Subcutaneous abdominal adipose tissue (tissue), 5 donors: ENCODE measurements around the gene TMEM207.

ENCODE experiments used
- H3K27ac ChIP-seq: one replicate; pipeline ENCODE4 v1.7.0; 2013; ENCODE audit warnings: low read depth, mild to moderate bottlenecking, inconsistent platforms, low read length, moderate library complexity
- H3K27me3 ChIP-seq, 5 donors: one replicate each; pipeline ENCODE4 v1.7.0; 2013; ENCODE audit warnings: low read length in 5 of 5, inconsistent platforms in 1 of 5; ENCODE audit not compliant: control insufficient read depth in 5 of 5, insufficient read depth in 4 of 5
- H3K36me3 ChIP-seq, 5 donors: one replicate each; pipeline ENCODE4 v1.7.0; 2013; ENCODE audit warnings: low read length in 5 of 5; ENCODE audit not compliant: control insufficient read depth in 5 of 5, insufficient read depth in 5 of 5
- H3K4me1 ChIP-seq, 5 donors: one replicate each; pipeline ENCODE4 v1.7.0; 2013; ENCODE audit warnings: low read length in 5 of 5, mild to moderate bottlenecking in 3 of 5, moderate library complexity in 1 of 5; ENCODE audit not compliant: control insufficient read depth in 5 of 5, insufficient read depth in 5 of 5
- H3K4me3 ChIP-seq, 5 donors: one replicate each; pipeline ENCODE4 v1.7.0; 2013; ENCODE audit warnings: low read length in 5 of 5, low read depth in 1 of 5
- H3K9ac ChIP-seq, 5 donors: one replicate each; pipeline ENCODE4 v1.7.0; 2013; ENCODE audit warnings: low read length in 5 of 5, mild to moderate bottlenecking in 4 of 5, moderate library complexity in 3 of 5
- H3K9me3 ChIP-seq, 5 donors: one replicate each; pipeline ENCODE4 v1.7.0; 2013; ENCODE audit warnings: low read length in 5 of 5; ENCODE audit not compliant: control insufficient read depth in 5 of 5
- donor health status: healthy.
- donor health status: healthy.
- donor health status: healthy.
- donor health status: healthy.
- donor health status: healthy.

The TMEM207 gene

DNA sequence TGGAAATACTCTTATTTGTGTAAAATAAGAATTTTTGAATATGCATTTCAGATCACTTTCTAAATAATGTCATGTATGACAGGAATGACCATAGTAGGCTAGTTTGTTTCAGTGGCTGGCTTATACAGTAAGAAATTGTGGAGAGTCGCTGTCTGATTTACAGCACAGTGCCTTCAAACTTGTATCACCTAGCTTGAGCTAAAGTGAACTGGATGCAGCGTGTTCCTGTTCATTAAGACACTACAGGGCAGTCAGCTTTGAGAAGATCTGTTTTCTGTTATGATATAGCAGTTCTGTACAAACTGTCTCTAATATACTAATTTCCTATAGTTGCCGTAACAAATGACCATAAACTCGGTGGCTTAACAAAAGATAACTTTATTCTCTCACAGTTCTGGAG is 51.8 kb downstream of the TMEM207 start:
- Histone ChIP-seq H3K27ac (no peak overlapping the region), H3K9me3 (no peaks in the 10 kb centered on the region), H3K4me3 (no peak overlapping the region), H3K36me3 (no peaks in the 10 kb centered on the region), H3K4me1 (peaks cover 0 to 2% (median 0%) of the 10 kb centered on the region in 5 donors), H3K9ac (no peak overlapping the region), H3K27me3 (no peaks in the 10 kb centered on the region)

DNA sequence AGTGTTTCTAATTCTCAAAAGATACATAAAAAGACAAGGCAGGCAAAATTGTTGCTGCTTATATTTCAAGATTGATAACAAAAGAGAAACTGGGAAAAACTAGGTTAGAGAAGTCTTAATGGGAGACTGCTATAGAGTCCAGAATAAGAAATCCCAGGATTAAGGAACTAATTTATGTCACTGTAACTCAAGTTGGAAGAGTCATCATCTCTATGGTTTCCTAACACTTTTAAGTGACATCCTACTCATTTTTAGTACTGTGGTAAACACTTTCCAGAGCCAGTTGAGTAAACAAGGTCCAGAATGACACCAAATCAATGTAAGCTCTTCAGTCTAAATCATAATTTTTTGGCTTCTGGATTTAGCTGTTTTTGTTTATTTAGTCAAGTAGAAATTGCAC is 53.7 kb downstream of the TMEM207 start:
- H3K4me3 ChIP-seq, result no peak overlapping the region
- H3K9me3 ChIP-seq, result no peaks in the 10 kb centered on the region
- H3K27me3 ChIP-seq, result no peaks in the 10 kb centered on the region
- H3K27ac ChIP-seq, result no peak overlapping the region
- no peak overlapping the region for H3K9ac ChIP-seq
- no peaks in the 10 kb centered on the region for H3K36me3 ChIP-seq
- no peaks in the 10 kb centered on the region for H3K4me1 ChIP-seq

DNA sequence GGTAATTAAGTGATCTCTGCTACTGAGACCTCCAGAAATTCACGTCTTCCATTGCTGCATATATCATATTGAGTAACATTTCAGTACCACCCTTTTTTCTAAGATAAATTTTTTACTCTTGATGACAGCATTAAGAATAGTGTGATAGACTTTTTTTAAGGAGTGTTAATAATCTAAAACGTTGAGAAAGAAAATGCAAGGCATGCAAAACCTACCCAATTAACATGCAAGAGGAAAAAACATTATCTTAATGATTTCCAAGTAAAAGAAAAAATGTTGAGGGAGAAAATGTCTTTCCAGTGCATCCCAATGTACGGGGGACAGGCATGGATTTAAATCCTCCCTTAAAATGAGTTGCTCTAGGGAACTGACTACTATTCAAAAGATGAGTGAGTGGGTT is 61.0 kb downstream of the TMEM207 start:
- H3K27ac ChIP-seq, result no peak overlapping the region
- H3K9ac ChIP-seq, result no peak overlapping the region
- peaks cover 0 to 2% (median 0%) of the 10 kb centered on the region in 5 donors for H3K4me1 ChIP-seq
- peaks cover 0 to 3% (median 0%) of the 10 kb centered on the region in 5 donors for H3K27me3 ChIP-seq
- no peak overlapping the region for H3K4me3 ChIP-seq
- no peaks in the 10 kb centered on the region for H3K36me3 ChIP-seq
- H3K9me3 ChIP-seq, result no peaks in the 10 kb centered on the region

DNA sequence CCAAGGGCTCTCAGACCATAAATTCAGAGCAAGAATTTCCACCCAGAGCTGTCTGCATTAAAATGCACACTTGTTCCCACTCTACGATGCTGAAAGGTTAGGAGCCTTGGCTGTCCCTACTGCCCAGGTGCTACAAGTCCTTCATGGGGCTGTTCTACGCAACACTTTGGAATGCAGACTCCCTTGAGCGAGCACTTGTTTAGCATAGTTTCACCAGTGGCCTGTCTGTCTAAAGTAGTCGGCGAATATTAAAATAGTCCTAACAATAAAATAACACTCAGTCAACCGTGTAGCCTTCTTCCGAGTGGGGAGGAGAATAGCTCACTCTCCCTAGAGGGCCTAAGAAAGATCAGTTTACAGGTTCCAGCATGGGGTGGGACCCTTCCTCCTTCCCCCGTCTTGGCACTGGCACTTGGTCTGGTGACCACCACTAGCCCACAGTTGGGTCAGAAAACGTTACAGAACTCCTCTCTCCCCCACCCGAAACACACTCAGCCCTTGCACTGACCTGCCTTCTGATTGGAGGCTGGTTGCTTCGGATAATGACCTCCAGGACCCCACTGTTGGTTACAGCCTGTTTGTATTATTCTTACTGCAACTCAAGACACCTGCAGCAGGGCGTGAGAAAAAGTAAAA is 62.0 kb downstream of the TMEM207 start, which contains the start of gene CLDN16:
Gene CLDN16, plus strand, starts transcription at position 586 of the 636 bp plus-strand sequence. CDS start 167 bp downstream, outside the sequence.
- Histone ChIP-seq H3K9me3 (no peaks in the 10 kb centered on the region), H3K27ac (no peak within 1 kb of the TSS)

DNA sequence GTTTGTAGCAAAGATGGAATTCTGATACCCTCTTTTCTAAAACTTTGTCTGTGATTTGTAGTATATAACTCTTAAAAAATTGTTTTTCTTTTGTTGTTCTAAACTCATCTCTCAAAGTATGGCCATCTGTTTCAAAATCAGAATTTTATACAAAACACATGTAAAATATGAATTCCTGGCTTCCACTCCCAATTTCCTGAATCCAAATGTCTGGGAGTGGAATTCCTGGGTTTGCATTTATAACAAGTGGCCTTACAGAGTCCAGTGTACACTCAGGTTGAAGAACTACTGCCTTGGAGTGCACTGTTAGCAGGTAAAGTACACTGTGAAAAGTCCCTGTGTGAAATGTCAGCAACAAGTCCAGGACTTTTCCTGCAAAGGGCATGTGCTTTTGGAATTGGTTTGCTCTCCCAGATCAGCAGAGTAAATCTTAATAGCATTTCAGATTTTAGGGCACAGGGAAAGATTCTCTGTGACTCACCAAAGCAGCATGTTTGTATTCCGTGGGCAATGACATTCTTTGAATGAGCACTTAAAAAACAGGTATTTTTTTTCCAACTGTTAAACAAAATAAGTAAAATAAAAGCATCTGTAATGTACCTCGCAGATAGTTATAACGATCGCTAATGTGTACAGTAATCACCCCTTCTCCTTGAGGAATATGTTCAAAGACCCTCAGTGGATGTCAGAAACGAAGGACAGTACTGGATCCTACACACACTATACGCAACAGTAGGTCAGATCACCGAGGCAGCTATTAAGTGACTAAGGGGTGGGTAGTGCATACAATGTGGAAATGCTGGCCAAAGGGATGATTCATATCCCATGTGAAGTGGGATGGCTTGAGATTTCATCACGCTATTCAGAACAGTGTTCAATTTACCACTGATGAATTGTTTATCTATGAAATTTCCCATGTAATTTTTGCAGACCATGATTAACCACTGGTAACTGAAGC is 63.7 kb downstream of the TMEM207 start:
- Histone ChIP-seq H3K27me3 (peaks cover 0 to 3% (median 0%) of the 10 kb centered on the region in 5 donors), H3K4me1 (peaks cover 0 to 2% (median 0%) of the 10 kb centered on the region in 5 donors), H3K36me3 (no peaks in the 10 kb centered on the region), H3K4me3 (no peak overlapping the region), H3K9me3 (no peaks in the 10 kb centered on the region), H3K27ac (no peak overlapping the region), H3K9ac (no peak overlapping the region)

More for the DNA sequence above, 62.0 kb downstream of the TMEM207 start, which contains the start of gene CLDN16:
- Histone ChIP-seq H3K9ac (no peak within 1 kb of the TSS), H3K4me3 (no peak within 1 kb of the TSS), H3K27me3 (peaks cover 0 to 3% (median 0%) of the 10 kb centered on the region in 5 donors), H3K36me3 (no peaks in the 10 kb centered on the region), H3K4me1 (peaks cover 0 to 2% (median 0%) of the 10 kb centered on the region in 5 donors)

DNA sequence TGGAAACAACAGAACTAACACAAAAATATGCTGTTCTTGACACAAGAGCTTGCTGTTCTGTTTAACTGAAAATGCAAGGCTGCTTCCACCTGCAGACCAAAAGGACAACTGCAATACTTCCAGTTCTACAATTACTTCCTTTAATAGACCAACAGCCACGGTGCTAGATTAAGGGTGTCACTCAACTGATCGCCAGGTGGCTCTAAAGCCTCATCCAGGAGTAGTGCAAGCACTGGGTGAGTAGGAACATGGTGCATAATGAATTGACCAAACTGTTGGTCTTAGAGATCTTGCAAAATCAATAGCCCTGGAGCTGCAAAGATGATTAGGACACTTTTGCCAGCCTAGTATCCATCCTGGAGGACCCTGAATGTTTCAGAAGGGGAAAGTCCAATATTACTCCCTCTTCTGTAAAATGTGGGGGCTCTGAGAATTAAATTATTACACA is 65.4 kb downstream of the TMEM207 start:
- H3K9ac ChIP-seq, result no peak overlapping the region
- H3K36me3 ChIP-seq, result no peaks in the 10 kb centered on the region
- H3K27ac ChIP-seq, result no peak overlapping the region
- H3K4me3 ChIP-seq, result no peak overlapping the region
- peaks cover 0 to 3% (median 0%) of the 10 kb centered on the region in 5 donors for H3K27me3 ChIP-seq
- H3K4me1 ChIP-seq, result peaks cover 0 to 2% (median 0%) of the 10 kb centered on the region in 5 donors
- H3K9me3 ChIP-seq, result no peaks in the 10 kb centered on the region

DNA sequence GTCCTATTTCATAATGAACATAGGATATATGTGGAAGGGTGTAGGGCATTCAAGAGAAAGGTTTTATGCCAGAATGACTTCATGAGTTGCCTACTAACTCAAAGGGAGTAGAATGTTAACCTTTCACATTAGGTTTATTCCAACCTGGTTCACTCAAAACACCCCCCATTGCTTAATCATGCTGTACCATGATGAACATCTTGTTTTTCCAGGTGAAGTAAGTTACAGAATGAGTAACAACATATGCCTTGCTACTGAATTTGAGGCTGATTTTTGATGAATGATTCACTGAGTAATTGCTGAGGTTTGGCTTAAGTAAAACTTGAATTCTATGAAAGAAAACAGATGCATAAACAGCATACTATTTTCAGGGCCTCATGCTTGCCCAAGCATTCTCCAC is 67.6 kb downstream of the TMEM207 start:
- Histone ChIP-seq H3K36me3 (no peaks in the 10 kb centered on the region), H3K9ac (no peak overlapping the region), H3K9me3 (no peaks in the 10 kb centered on the region), H3K27ac (no peak overlapping the region), H3K27me3 (no peaks in the 10 kb centered on the region), H3K4me1 (peaks cover 0 to 2% (median 0%) of the 10 kb centered on the region in 5 donors), H3K4me3 (no peak overlapping the region)

DNA sequence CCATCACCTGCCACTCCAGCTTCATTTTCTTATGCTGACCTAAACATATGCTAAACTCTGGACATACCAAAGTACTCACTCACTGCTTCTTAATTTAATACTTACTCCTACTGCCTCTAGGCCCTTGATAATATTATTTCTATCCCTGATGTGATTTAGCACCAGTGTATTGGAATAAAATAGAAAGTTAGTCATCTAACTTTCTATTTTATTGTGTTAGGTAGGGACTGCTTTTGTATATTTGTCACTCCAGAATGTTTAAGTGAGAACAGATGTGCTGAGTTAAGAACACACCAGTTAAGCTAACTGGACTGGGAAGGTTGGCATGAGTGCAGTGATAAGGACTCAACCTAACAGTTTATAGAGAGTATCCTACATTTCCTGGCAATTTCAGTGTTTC is 68.3 kb downstream of the TMEM207 start:
- Histone ChIP-seq H3K27me3 (peaks cover 0 to 4% (median 0%) of the 10 kb centered on the region in 5 donors), H3K27ac (no peak overlapping the region), H3K9ac (no peak overlapping the region), H3K9me3 (no peaks in the 10 kb centered on the region), H3K4me1 (peaks cover 0 to 2% (median 0%) of the 10 kb centered on the region in 5 donors), H3K36me3 (no peaks in the 10 kb centered on the region), H3K4me3 (no peak overlapping the region)

DNA sequence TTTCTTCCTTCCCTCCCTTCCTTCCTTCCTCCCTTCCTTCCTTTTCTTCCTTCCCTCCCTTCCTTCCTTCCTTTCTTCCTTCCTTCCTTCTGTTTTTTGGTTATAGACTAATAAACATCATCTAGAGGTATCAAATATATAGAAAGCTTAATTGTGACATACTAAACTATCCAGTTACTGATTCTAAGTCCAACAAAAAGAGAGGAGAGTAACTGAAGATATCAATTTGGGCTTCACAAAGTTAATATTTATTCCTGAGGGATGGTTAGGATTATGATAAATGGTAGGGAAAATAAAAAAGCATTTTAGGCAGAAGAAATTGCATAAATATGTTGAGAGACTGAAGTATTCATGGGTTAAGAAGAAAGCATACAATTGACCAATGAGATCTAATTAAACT is 69.5 kb downstream of the TMEM207 start:
- Histone ChIP-seq H3K4me3 (no peak overlapping the region), H3K9me3 (no peaks in the 10 kb centered on the region), H3K4me1 (no peaks in the 10 kb centered on the region), H3K27ac (no peak overlapping the region), H3K36me3 (no peaks in the 10 kb centered on the region), H3K9ac (no peak overlapping the region), H3K27me3 (peaks cover 0 to 4% (median 0%) of the 10 kb centered on the region in 5 donors)
